IMR-90 (cell line): ENCODE results near the gene GLCCI1. TPM values are rescaled to one million over a fixed set of nuclear protein-coding genes. Genes with fewer than 3 reads are reported as not detected.
A peak's percentile ranks its signal among the peaks of the same experiment; 100 is the strongest.

Experiments
- ATAC-seq: fragments of 200-7000 bp; cut with Tn5 transposase; 2 replicates; pipeline ENCODE4 v1.9.1; 2020; ENCODE audit warnings: low read depth, mild to moderate bottlenecking, moderate library complexity
- BruUV-seq: library from RNA; stranded (reverse); fragments of 400-500 nt; replicated peaks from 2 replicates; lab custom pipeline; 2021; lab: Mats Ljungman, UMichigan
- CTCF ChIA-PET: fragments of 300-600 bp; formaldehyde crosslinking; extraction: SDS; loops from one replicate; lab custom pipeline; 2021; ENCODE audit warnings: antibody characterized with exemption; lab: Yijun Ruan, JAX
- POLR2A ChIA-PET: fragments of 300-600 bp; sonication (Branson Sonifier 250); formaldehyde crosslinking; loops from one replicate; lab custom pipeline; 2022; ENCODE audit warnings: antibody characterized with exemption; ENCODE audit not compliant: unreplicated experiment; lab: Charles Lee
- DNase-seq: peaks from one replicate; pipeline ENCODE4 v3.0.0; 2013
- H2AFZ ChIP-seq: replicated peaks from 2 replicates; pipeline ENCODE3; 2013; ENCODE audit warnings: low read length, mild to moderate bottlenecking; ENCODE audit not compliant: poor library complexity
- H2AK5ac ChIP-seq: 2 replicates; pipeline ENCODE4 v1.6.1; 2013; ENCODE audit warnings: low read depth, low read length, inconsistent platforms
- H2AK9ac ChIP-seq: replicated peaks from 2 replicates; pipeline ENCODE3; 2013; ENCODE audit warnings: mild to moderate bottlenecking, low read depth, low read length, moderate library complexity; ENCODE audit not compliant: poor library complexity
- H2BK120ac ChIP-seq: 2 replicates; pipeline ENCODE4 v1.6.1; 2013; ENCODE audit warnings: low read depth, low read length, inconsistent platforms
- H2BK15ac ChIP-seq: 3 replicates; pipeline ENCODE4 v1.6.1; 2013; ENCODE audit warnings: low read depth, low read length, inconsistent platforms
- H2BK20ac ChIP-seq: 2 replicates; pipeline ENCODE4 v1.6.1; 2013; ENCODE audit warnings: low read depth, mild to moderate bottlenecking, inconsistent platforms, low read length, moderate library complexity
- H2BK5ac ChIP-seq: 2 replicates; pipeline ENCODE4 v1.6.1; 2013; ENCODE audit warnings: mild to moderate bottlenecking, low read depth, low read length, inconsistent platforms; ENCODE audit not compliant: poor library complexity, severe bottlenecking
- H3K14ac ChIP-seq: replicated peaks from 2 replicates; pipeline ENCODE4 v1.6.1; 2013; ENCODE audit warnings: low read depth, low read length, inconsistent platforms
- H3K18ac ChIP-seq: 2 replicates; pipeline ENCODE4 v1.6.1; 2013; ENCODE audit warnings: low read depth, low read length, control low read depth
- H3K23ac ChIP-seq: 2 replicates; pipeline ENCODE4 v1.6.1; 2013; ENCODE audit warnings: low read depth, low read length, inconsistent platforms
- H3K27ac ChIP-seq: 2 replicates; pipeline ENCODE4 v1.5.1; 2013; ENCODE audit warnings: mild to moderate bottlenecking, control low read depth, low read length; ENCODE audit not compliant: insufficient read depth
- H3K27me3 ChIP-seq: 2 replicates; pipeline ENCODE4 v1.6.1; 2013; ENCODE audit warnings: low read length; ENCODE audit not compliant: control insufficient read depth, insufficient read depth
- H3K36me3 ChIP-seq: 2 replicates; pipeline ENCODE4 v1.6.1; 2013; ENCODE audit warnings: low read length, mixed read lengths; ENCODE audit not compliant: control insufficient read depth, insufficient read depth
- H3K4ac ChIP-seq: 2 replicates; pipeline ENCODE4 v1.6.1; 2013; ENCODE audit warnings: low read depth, low read length, inconsistent platforms
- H3K4me1 ChIP-seq: 2 replicates; pipeline ENCODE4 v1.6.1; 2013; ENCODE audit warnings: low read length, mixed read lengths; ENCODE audit not compliant: control insufficient read depth, insufficient read depth
- H3K4me2 ChIP-seq: 2 replicates; pipeline ENCODE4 v1.6.1; 2013; ENCODE audit warnings: low read depth, mild to moderate bottlenecking, control low read depth, low read length, moderate library complexity
- H3K4me3 ChIP-seq: 2 replicates; pipeline ENCODE4 v1.5.1; 2013; ENCODE audit warnings: low read depth, mild to moderate bottlenecking, control low read depth, low read length, moderate library complexity; ENCODE audit not compliant: insufficient read depth
- H3K56ac ChIP-seq: 2 replicates; pipeline ENCODE4 v1.6.1; 2013; ENCODE audit warnings: low read length, inconsistent platforms; ENCODE audit not compliant: insufficient read depth; ENCODE audit errors: extremely low read depth
- H3K79me1 ChIP-seq, 2 experiments: 2 replicates each; pipeline ENCODE4 v1.6.1; 2013; ENCODE audit warnings: low read length in 2 of 2, inconsistent platforms in 1 of 2, low read depth in 1 of 2
- H3K9ac ChIP-seq: 2 replicates; pipeline ENCODE4 v1.6.1; 2013; ENCODE audit warnings: low read depth, low read length, control low read depth
- H3K9me1 ChIP-seq: 2 replicates; pipeline ENCODE4 v1.6.1; 2013; ENCODE audit warnings: low read length, inconsistent platforms; ENCODE audit not compliant: insufficient read depth
- H3K9me3 ChIP-seq: 2 replicates; pipeline ENCODE4 v1.6.1; 2013; ENCODE audit warnings: low read length; ENCODE audit not compliant: control insufficient read depth, insufficient read depth
- H4K20me1 ChIP-seq: 2 replicates; pipeline ENCODE4 v1.6.1; 2013; ENCODE audit warnings: low read length, inconsistent platforms; ENCODE audit not compliant: insufficient read depth
- H4K5ac ChIP-seq: 2 replicates; pipeline ENCODE4 v1.6.1; 2013; ENCODE audit warnings: mild to moderate bottlenecking, low read depth, low read length, control low read depth
- H4K8ac ChIP-seq, 2 experiments: 2 replicates each; pipeline ENCODE4 v1.6.1; 2013; ENCODE audit warnings: low read depth in 2 of 2, low read length in 2 of 2, control low read depth in 1 of 2, inconsistent platforms in 1 of 2
- H4K91ac ChIP-seq: 2 replicates; pipeline ENCODE4 v1.6.1; 2013; ENCODE audit warnings: low read depth, low read length, inconsistent platforms; ENCODE audit not compliant: insufficient read depth
- BHLHE40 ChIP-seq: fragments of 150-350 bp; IDR thresholded peaks from 2 replicates; pipeline ENCODE4 v1.6.1; 2016; ENCODE audit warnings: mild to moderate bottlenecking, low read depth, low read length
- CHD1 ChIP-seq: IDR thresholded peaks from 2 replicates; pipeline ENCODE4 v1.6.1; 2012; ENCODE audit warnings: low read depth, low read length, improper control_type of control experiment
- FOS ChIP-seq: fragments of 150-350 bp; IDR thresholded peaks from 2 replicates; pipeline ENCODE4 v1.6.1; 2016; ENCODE audit warnings: low read depth, low read length
- MAFK ChIP-seq: IDR thresholded peaks from 2 replicates; pipeline ENCODE4 v1.6.1; 2012; ENCODE audit warnings: low read depth, low read length, improper control_type of control experiment
- MAZ ChIP-seq: IDR thresholded peaks from 2 replicates; pipeline ENCODE4 v1.6.1; 2012; ENCODE audit warnings: low read depth, mild to moderate bottlenecking, low read length, improper control_type of control experiment, moderate library complexity, borderline replicate concordance
- MXI1 ChIP-seq: IDR thresholded peaks from 2 replicates; pipeline ENCODE4 v1.6.1; 2012; ENCODE audit warnings: low read depth, mild to moderate bottlenecking, low read length, moderate library complexity, borderline replicate concordance
- NFE2L2 ChIP-seq: fragments of 150-350 bp; IDR thresholded peaks from 2 replicates; pipeline ENCODE4 v1.6.1; 2016; ENCODE audit warnings: low read depth, mild to moderate bottlenecking, low read length
- POLR2A ChIP-seq: IDR thresholded peaks from 2 replicates; pipeline ENCODE4 v1.6.1; 2012; ENCODE audit warnings: mild to moderate bottlenecking, low read depth, low read length
- RAD21 ChIP-seq: IDR thresholded peaks from 2 replicates; pipeline ENCODE4 v1.6.1; 2012; ENCODE audit warnings: low read length, improper control_type of control experiment
- RCOR1 ChIP-seq: IDR thresholded peaks from 2 replicates; pipeline ENCODE4 v1.6.1; 2012; ENCODE audit warnings: mild to moderate bottlenecking, low read length, improper control_type of control experiment; ENCODE audit not compliant: insufficient replicate concordance
- RFX5 ChIP-seq: IDR thresholded peaks from 2 replicates; pipeline ENCODE4 v1.8.0; 2012; ENCODE audit warnings: low read depth, mild to moderate bottlenecking, low read length, moderate library complexity
- SMC3 ChIP-seq: fragments of 150-350 bp; IDR thresholded peaks from 2 replicates; pipeline ENCODE4 v1.6.1; 2016; ENCODE audit warnings: low read depth, mild to moderate bottlenecking, antibody characterized with exemption, low read length, moderate library complexity
- USF2 ChIP-seq: fragments of 150-350 bp; IDR thresholded peaks from 2 replicates; pipeline ENCODE4 v1.6.1; 2017; ENCODE audit warnings: mild to moderate bottlenecking, antibody characterized with exemption, low read length, low read depth
- WGBS, 2 experiments: methylation state at CpG; one replicate each; pipeline versions ENCODE4 v1.1.5 to v1.1.7; 2013; ENCODE audit warnings: missing lambda C conversion rate in 2 of 2; ENCODE audit not compliant: insufficient read length in 1 of 2; ENCODE audit errors: extremely low coverage in 2 of 2; 5-methylcytosine and 5-hydroxymethylcytosine counted together
- dilution Hi-C: fragments of 300-500 bp; cut with HindIII; formaldehyde crosslinking; loops from one replicate; pipeline ENCODE4 v1.14.3; 2018; ENCODE audit warnings: low sequenced_read_pairs; ENCODE audit not compliant: unreplicated experiment
- in situ Hi-C: fragments of 300-500 bp; cut with MboI; formaldehyde crosslinking; loops from 3 replicates; pipeline ENCODE4 v1.14.3; 2019; ENCODE audit warnings: low sequenced_read_pairs, inconsistent platforms, mixed read lengths
- intact Hi-C: fragments of 100-400 bp; cut with micrococcal nuclease; formaldehyde crosslinking; loops from 2 replicates; pipeline ENCODE4 v1.10.0; 2022
- polyA plus RNA-seq, 3 experiments: library from polyadenylated mRNA; depleted of rRNA; stranded (reverse); fragments of >200 nt; gene quantifications; 2 replicates each; pipeline ENCODE4 v1.2.3, GENCODE V29; 2012; ENCODE audit warnings: low replicate concordance in 1 of 3
- total RNA-seq: library from RNA; depleted of rRNA; stranded (reverse); fragments of >200 nt; gene quantifications from 2 replicates; pipeline ENCODE4 v1.2.3, GENCODE V29; 2012
- TF ChIP-seq, protein P1 (sequence below): fragments of 150-350 bp; IDR thresholded peaks from 2 replicates; pipeline ENCODE4 v1.6.1; 2016; ENCODE audit warnings: low read depth, mild to moderate bottlenecking, low read length, moderate library complexity, borderline replicate concordance
- TF ChIP-seq, protein P2 (sequence below): conservative IDR thresholded peaks from 2 replicates; pipeline ENCODE4 v1.5.1; 2012; ENCODE audit warnings: mild to moderate bottlenecking, low read depth, low read length, improper control_type of control experiment

Gene GLCCI1
- total and polyA plus RNA-seq, 2 of the 4 experiments (the other 2 are of a cell fraction): 4.1 to 6.2 TPM

GRCh38 chr7:7962851-7963250 lies 5.7 kb upstream of the GLCCI1 start:
- dilution Hi-C loops: no loop called here
- DNase-seq: peak; percentile 87
- no TSS peak for BruUV-seq
- TF ChIP-seq MXI1 (peak; percentile 67; the same call in 1 of the 2 replicates), MAFK (no peak), RAD21 (no peak), BHLHE40 (0 out of 2 replicates have a peak, but pooled peaks have one; percentile 19), RCOR1 (no peak), USF2 (peak; percentile 68; the same call in 1 of the 2 replicates), MAZ (no peak), CHD1 (no peak), NFE2L2 (0 out of 2 replicates have a peak, but pooled peaks have one; percentile 3), POLR2A (no peak), SMC3 (no peak), FOS (0 out of 2 replicates have a peak, but pooled peaks have one; percentile 22), RFX5 (no peak)
- TF ChIP-seq, protein P1, sequence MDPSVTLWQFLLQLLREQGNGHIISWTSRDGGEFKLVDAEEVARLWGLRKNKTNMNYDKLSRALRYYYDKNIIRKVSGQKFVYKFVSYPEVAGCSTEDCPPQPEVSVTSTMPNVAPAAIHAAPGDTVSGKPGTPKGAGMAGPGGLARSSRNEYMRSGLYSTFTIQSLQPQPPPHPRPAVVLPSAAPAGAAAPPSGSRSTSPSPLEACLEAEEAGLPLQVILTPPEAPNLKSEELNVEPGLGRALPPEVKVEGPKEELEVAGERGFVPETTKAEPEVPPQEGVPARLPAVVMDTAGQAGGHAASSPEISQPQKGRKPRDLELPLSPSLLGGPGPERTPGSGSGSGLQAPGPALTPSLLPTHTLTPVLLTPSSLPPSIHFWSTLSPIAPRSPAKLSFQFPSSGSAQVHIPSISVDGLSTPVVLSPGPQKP: no peak
- TF ChIP-seq, protein P2, sequence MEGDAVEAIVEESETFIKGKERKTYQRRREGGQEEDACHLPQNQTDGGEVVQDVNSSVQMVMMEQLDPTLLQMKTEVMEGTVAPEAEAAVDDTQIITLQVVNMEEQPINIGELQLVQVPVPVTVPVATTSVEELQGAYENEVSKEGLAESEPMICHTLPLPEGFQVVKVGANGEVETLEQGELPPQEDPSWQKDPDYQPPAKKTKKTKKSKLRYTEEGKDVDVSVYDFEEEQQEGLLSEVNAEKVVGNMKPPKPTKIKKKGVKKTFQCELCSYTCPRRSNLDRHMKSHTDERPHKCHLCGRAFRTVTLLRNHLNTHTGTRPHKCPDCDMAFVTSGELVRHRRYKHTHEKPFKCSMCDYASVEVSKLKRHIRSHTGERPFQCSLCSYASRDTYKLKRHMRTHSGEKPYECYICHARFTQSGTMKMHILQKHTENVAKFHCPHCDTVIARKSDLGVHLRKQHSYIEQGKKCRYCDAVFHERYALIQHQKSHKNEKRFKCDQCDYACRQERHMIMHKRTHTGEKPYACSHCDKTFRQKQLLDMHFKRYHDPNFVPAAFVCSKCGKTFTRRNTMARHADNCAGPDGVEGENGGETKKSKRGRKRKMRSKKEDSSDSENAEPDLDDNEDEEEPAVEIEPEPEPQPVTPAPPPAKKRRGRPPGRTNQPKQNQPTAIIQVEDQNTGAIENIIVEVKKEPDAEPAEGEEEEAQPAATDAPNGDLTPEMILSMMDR: no peak

More at GRCh38 chr7:7962851-7963250, 5.7 kb upstream of the GLCCI1 start:
- Histone ChIP-seq H3K36me3 (no peaks in the 10 kb centered on the region), H2BK120ac (peak overlapping the region; percentile 90), H3K14ac (peak overlapping the region; percentile 93), H3K27me3 (no peaks in the 10 kb centered on the region), H2AFZ (no peak overlapping the region), H2BK5ac (peak overlapping the region; percentile 74), H4K20me1 (no peaks in the 10 kb centered on the region), H4K91ac (peak overlapping the region; percentile 65), H3K9ac (no peak overlapping the region), H3K9me1 (peaks cover 3% of the 10 kb centered on the region; the same call in 1 of the 2 replicates), H4K5ac (no peak overlapping the region), H3K4ac (peak overlapping the region; percentile 73; the same call in 1 of the 2 replicates), H2AK9ac (no peak overlapping the region), H3K4me1 (peaks cover 4% of the 10 kb centered on the region), H2BK20ac (peak overlapping the region; percentile 96), H2AK5ac (peak overlapping the region; percentile 89; the same call in 1 of the 2 replicates), H3K27ac (no peak overlapping the region; the same call in 1 of the 2 replicates), H3K9me3 (no peaks in the 10 kb centered on the region), H3K18ac (no peak overlapping the region; the same call in 1 of the 2 replicates), H3K4me3 (no peak overlapping the region), H3K56ac (peak overlapping the region; percentile 49; the same call in 1 of the 2 replicates), H3K4me2 (peak overlapping the region; percentile 45; the same call in 1 of the 2 replicates), H3K79me1 (no peaks in the 10 kb centered on the region), H2BK15ac (peak overlapping the region; percentile 80; the same call in 1 of the 3 replicates), H4K8ac (peak overlapping the region in 1 of 2 experiments; percentile 65; a peak in 2 of 4 replicates), H3K23ac (peak overlapping the region; percentile 66; the same call in 1 of the 2 replicates)
- WGBS, 2 experiments: 0% methylated on average over 2 of the region's 3 CpGs; no CpG with 5 or more reads in 1 of the 2 experiments
- ChIA-PET POLR2A (no interaction called here), CTCF (interaction anchor here (0.7 kb wide), 1 partner anchor 282 kb away, joined by 3 read pairs; no protein-coding TSS in a partner anchor)
- in situ Hi-C loops (loop anchor here (25.0 kb wide), 1 partner anchor 526 kb away; no protein-coding TSS in a partner anchor), intact Hi-C loops (loop anchor here (10.0 kb wide), 1 partner anchor 538 kb away; no protein-coding TSS in a partner anchor)
- peak; percentile 98 for ATAC-seq
